Heart right ventricle (tissue), 16 donors: ENCODE data around the gene PAPLN. TPM values are rescaled to one million over a fixed set of nuclear protein-coding genes. Genes with fewer than 3 reads are reported as not detected.
A peak's percentile ranks its signal among the peaks of the same experiment; 100 is the strongest.

Source experiments
- ATAC-seq, 8 donors: fragments of 200-7000 bp; cut with Tn5 transposase; one replicate each; pipeline ENCODE4 v1.9.1; 2020; ENCODE audit warnings: mild to moderate bottlenecking in 8 of 8, moderate library complexity in 8 of 8, moderate number of reproducible peaks in 1 of 8
- DNase-seq, 2 donors: peaks; one replicate each; pipeline ENCODE4 v3.0.0-alpha.2; 2020
- H3K27ac ChIP-seq, 10 donors: fragments of 200-600 bp; sonication (generic) in 2 of 10; one replicate each; pipeline versions ENCODE4 v1.5.0 to v1.8.0; 2020 to 2022; ENCODE audit warnings: mild to moderate bottlenecking in 3 of 10
- H3K27me3 ChIP-seq, 7 donors: fragments of 200-600 bp; one replicate each; pipeline ENCODE4 v1.8.0; 2021 to 2022; ENCODE audit warnings: mild to moderate bottlenecking in 2 of 7
- H3K36me3 ChIP-seq, 9 donors: fragments of 200-600 bp; sonication (generic) in 1 of 9; one replicate each; pipeline versions ENCODE4 v1.5.0 to v1.8.0; 2020 to 2022; ENCODE audit warnings: mild to moderate bottlenecking in 2 of 9
- H3K4me1 ChIP-seq, 9 donors: fragments of 200-600 bp; sonication (generic) in 1 of 9; one replicate each; pipeline versions ENCODE4 v1.5.0 to v1.8.0; 2020 to 2022; ENCODE audit warnings: mild to moderate bottlenecking in 4 of 9
- H3K4me3 ChIP-seq, 10 donors: fragments of 200-600 bp; sonication (generic) in 2 of 10; one replicate each; pipeline versions ENCODE4 v1.5.0 to v1.8.0; 2020 to 2022; ENCODE audit warnings: mild to moderate bottlenecking in 7 of 10, moderate library complexity in 2 of 10
- H3K9me3 ChIP-seq, 11 donors: fragments of 200-600 bp in 10 of 11; sonication (generic) in 2 of 11; one replicate each; pipeline versions ENCODE4 v1.5.0 to v1.8.0; 2013 to 2022; ENCODE audit warnings: mild to moderate bottlenecking in 2 of 11, control low read depth in 1 of 11, moderate library complexity in 1 of 11
- WGBS, 2 donors: extraction: QIAGEN DNeasy Blood & Tissue Kit; methylation state at CpG; one replicate each; pipeline ENCODE4 v1.1.7; 2013; ENCODE audit warnings: inconsistent platforms in 1 of 2; 5-methylcytosine and 5-hydroxymethylcytosine counted together
- intact Hi-C, 10 donors: fragments of 100-400 bp; cut with DNase I; formaldehyde crosslinking; loops; one replicate each; pipeline versions ENCODE4 v1.11.1 to v1.14.2; 2022
- polyA plus RNA-seq, 2 donors: library from polyadenylated mRNA; stranded (reverse); fragments of 200-250 nt; gene quantifications; one replicate each; pipeline ENCODE4 v1.2.3, GENCODE V29; 2013
- total RNA-seq, 10 donors: library from RNA; stranded (reverse); fragmentation: NEBNext Ultra II Directional in 3 of 10; extraction: Animal tissue kit (Norgen Biotek cat#: 25700) in 3 of 10; gene quantifications; one replicate each; pipeline versions ENCODE4 v1.2.1 to v1.2.4, GENCODE V29; 2021 to 2023
- TF ChIP-seq, protein P1 (sequence below), 9 donors: fragments of 200-600 bp; sonication (generic) in 2 of 9; IDR thresholded peaks; one replicate each; pipeline versions ENCODE4 v1.5.0 to v1.8.0; 2021 to 2022; ENCODE audit warnings: antibody characterized with exemption in 9 of 9, mild to moderate bottlenecking in 5 of 9, moderate library complexity in 1 of 9
- donor health status: Arrhythmogenic right ventricular cardiomyopathy.
- donor health status: ischemic (EF 13 %, LVEDD 7.1; RV severe dilation, severe dysfunction).
- donor health status: healthy with polysubstance abuse.
- donor health status: DM: no; HTN: yes; CAD: no.
- donor health status: DM: no; HTN: no; CAD: no.
- donor health status: ischemic (EF 25% LVEDD 6.9; RV normal size, moderate dysfunction).
- donor health status: ischemic (EF 25% LVEDD 5.7; RV mildly dilated, moderate dysfunction).
- donor health status: healthy.
- donor health status: DM: yes; HTN: yes; CAD: no.
- donor health status: Ischemic cardiomyopathy.
- donor health status: ischemic (EF 35%, LVEDD 5.7; RV mildly dilated, moderate dysfunction).
- donor health status: nonischemic (EF 11% LVEDD 7.7; RV severe dilation, severe dysfunction).
- donor health status: DM: yes; HTN: yes; CAD: no.
- donor health status: PGD.
- donor health status: ischemic (EF 29% LVEDD 5.4; RV normal size, mild dysfunction).
- donor health status: nonischemic (EF 23%, LVEDD 6.1; RV moderate dilation, normal function).

Gene PAPLN
- total and polyA plus RNA-seq, 12 donors: 0.64 to 4.1 (median 1.8) TPM

DNA sequence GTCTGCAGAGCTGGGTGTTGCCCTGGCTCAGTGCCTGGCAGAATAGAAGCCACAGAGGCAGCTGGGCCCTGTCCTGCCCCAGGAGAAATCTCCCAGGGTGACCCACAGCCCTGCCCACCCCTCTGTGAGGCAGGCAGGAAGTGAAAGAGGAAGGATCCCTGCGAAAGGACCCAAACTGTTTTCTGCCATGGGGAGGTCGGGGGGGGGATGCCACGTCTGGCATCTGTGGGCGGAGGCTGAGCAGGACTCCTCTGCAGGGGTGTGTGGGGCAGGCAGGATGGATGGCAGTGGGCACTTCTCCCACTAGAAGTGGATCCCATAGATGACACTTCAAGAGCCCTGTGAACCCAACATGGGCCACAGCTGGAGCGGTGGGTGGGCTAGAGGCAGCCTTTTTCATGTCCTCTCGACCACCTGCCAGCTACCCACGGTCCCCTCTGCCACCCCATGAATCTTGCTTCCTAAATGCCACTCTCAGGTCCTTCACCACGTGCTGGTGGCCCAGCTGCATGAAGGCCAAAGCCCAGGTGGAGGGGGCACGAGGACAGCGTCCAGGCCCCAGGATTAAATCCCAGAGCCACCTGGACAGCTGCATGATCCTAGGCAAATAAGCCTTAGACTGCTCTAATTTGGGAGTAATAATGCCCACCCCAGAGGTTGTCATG is 3.6 kb downstream of the PAPLN start:
- no peak for DNase-seq
- Histone ChIP-seq H3K9me3 (no peaks in the 10 kb centered on the region), H3K4me1 (peaks cover 9 to 82% (median 39%) of the 10 kb centered on the region in 9 donors), H3K27ac (no peak overlapping the region), H3K27me3 (peaks cover 15 to 86% (median 78%) of the 10 kb centered on the region in 7 donors), H3K36me3 (no peaks in the 10 kb centered on the region), H3K4me3 (no peak overlapping the region)
- TF ChIP-seq, protein P1, sequence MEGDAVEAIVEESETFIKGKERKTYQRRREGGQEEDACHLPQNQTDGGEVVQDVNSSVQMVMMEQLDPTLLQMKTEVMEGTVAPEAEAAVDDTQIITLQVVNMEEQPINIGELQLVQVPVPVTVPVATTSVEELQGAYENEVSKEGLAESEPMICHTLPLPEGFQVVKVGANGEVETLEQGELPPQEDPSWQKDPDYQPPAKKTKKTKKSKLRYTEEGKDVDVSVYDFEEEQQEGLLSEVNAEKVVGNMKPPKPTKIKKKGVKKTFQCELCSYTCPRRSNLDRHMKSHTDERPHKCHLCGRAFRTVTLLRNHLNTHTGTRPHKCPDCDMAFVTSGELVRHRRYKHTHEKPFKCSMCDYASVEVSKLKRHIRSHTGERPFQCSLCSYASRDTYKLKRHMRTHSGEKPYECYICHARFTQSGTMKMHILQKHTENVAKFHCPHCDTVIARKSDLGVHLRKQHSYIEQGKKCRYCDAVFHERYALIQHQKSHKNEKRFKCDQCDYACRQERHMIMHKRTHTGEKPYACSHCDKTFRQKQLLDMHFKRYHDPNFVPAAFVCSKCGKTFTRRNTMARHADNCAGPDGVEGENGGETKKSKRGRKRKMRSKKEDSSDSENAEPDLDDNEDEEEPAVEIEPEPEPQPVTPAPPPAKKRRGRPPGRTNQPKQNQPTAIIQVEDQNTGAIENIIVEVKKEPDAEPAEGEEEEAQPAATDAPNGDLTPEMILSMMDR (IDR thresholded peaks at IDR 0.05): no peak
- ATAC-seq: peak in 3 of 8 donors; percentile 3 to 21 (median 18)
- WGBS, 2 donors: 80 to 87% methylated on average over 10 of the region's 10 CpGs
- intact Hi-C loops: no loop called here

DNA sequence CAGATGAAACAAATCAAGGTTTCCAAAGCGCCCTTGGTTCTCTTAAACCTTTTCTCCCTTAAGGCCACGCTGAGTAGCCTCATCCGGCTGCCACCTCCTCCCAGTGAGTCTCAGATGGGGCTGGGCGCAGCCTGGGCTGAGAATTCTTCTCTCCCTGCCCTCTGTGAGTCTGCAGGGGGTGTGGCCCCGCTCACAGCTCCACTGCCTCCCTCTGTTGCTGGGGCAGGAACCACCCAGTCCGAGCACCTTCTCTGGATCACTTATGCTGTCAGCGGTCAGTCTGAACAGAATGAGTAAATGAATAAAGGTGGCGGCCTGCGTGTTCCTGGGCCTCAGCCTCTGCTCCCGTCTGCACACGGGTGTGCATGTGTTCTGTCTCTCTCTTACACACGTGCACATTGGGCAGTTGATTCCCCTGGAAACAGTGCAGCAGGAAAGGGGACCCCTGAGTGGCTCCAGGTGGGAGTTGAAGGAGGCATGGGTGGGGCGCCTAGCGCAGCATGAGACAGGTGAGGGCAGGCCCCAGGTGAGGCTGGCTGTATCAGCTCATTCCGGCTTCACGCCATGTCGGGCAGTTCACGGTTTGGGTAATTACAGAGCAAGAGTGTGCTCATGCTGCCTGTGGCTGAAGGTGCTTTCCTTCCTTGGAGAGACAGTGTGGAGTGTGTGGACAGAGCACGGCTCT is 4.3 kb downstream of the PAPLN start:
- H3K9me3 ChIP-seq: no peaks in the 10 kb centered on the region
- no peak overlapping the region for H3K4me3 ChIP-seq
- TF ChIP-seq, protein P1 (IDR thresholded peaks at IDR 0.05): no peak
- WGBS, 2 donors: 89 to 95% methylated on average over 19 of the region's 19 CpGs
- intact Hi-C loops: no loop called here
- H3K27me3 ChIP-seq: peaks cover 15 to 80% (median 77%) of the 10 kb centered on the region in 7 donors
- DNase-seq (no peak), ATAC-seq (no peak)
- no peak overlapping the region for H3K27ac ChIP-seq
- H3K36me3 ChIP-seq: no peaks in the 10 kb centered on the region
- H3K4me1 ChIP-seq: peaks cover 9 to 82% (median 41%) of the 10 kb centered on the region in 9 donors

DNA sequence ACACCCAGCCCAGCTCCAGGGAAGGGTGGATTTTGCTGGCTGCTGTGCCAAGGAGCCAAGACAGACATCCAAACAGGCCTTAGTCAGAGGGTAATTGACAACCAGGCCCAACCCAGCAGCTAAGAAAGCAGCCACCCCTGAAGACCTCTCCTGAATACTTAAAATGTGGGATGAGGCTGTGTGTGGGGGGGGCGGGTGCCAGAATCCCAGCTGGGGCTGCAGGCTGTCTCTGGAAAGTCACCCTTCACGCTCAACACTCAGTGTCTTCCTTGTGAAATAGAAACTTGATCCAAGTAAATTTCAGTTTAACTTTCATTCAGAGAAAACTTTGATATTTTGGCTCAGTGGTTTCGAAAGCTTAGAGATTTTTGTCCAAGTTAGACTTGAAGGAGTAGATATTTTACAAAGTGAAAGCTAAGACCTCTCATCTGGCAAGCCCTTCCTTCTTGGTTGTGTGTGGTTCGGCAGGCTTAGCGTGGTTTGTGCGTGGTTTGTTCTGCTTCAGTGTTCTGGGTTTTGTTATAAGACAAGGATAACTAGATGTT is 5.1 kb downstream of the PAPLN start:
- TF ChIP-seq, protein P1 (IDR thresholded peaks at IDR 0.05): no peak
- 78 to 86% methylated on average over 6 of the region's 6 CpGs for WGBS, 2 donors
- Histone ChIP-seq H3K4me3 (peak overlapping the region in 1 of 10 donors; percentile 1), H3K9me3 (no peaks in the 10 kb centered on the region), H3K27me3 (peaks cover 12 to 72% (median 69%) of the 10 kb centered on the region in 7 donors), H3K27ac (peak overlapping the region in 3 of 10 donors; percentile 2 to 41 (median 8)), H3K4me1 (peaks cover 7 to 74% (median 35%) of the 10 kb centered on the region in 9 donors), H3K36me3 (no peaks in the 10 kb centered on the region)
- no peak for ATAC-seq
- intact Hi-C loops: no loop called here
- no peak for DNase-seq

DNA sequence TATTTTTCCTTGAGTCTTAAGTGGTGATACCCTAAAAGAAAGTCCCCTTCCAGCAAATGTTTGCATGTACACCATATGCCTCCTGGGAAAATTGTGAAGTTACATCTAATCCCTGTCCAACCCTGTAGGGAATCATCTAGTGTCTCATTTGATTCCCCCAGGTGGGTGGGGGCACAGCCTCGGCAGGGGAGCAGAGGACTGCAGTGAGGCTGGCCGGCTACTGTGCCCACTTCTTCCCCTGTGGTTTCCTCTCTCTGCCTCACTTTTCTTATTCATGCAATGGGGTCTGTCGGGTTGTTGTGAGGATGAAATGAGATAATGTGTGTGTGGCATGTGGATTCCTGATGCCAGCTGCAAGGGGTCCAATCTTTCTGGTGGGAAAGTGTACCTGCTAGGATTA is 6.0 kb downstream of the PAPLN start:
- H3K27ac ChIP-seq: no peak overlapping the region

More for the DNA sequence above, 6.0 kb downstream of the PAPLN start:
- H3K9me3 ChIP-seq: no peaks in the 10 kb centered on the region
- ATAC-seq (no peak), DNase-seq (no peak)
- H3K27me3 ChIP-seq: peaks cover 6 to 63% (median 60%) of the 10 kb centered on the region in 7 donors
- TF ChIP-seq, protein P1 (IDR thresholded peaks at IDR 0.05): no peak
- H3K4me1 ChIP-seq: peaks cover 4 to 65% (median 26%) of the 10 kb centered on the region in 9 donors
- WGBS, 2 donors: 78 to 85% methylated on average over 3 of the region's 3 CpGs
- H3K36me3 ChIP-seq: no peaks in the 10 kb centered on the region
- H3K4me3 ChIP-seq: no peak overlapping the region
- intact Hi-C loops: no loop called here
